A673 (cell line): ENCODE data around the gene CPNE9.

Experiments
- EZH2 ChIP-seq: fragments of 200-600 bp; sonication (generic); IDR thresholded peaks from 2 replicates; pipeline ENCODE4 v1.6.1; 2017; ENCODE audit warnings: borderline replicate concordance, low read depth, mild to moderate bottlenecking, mixed read lengths, antibody characterized with exemption, low read length; ENCODE audit not compliant: poor library complexity, severe bottlenecking
- TF ChIP-seq, protein P1 (sequence below): fragments of 300-800, 200-600 bp; sonication (generic); conservative IDR thresholded peaks from 2 replicates; pipeline ENCODE4 v1.5.1; 2017; ENCODE audit warnings: low read depth, mild to moderate bottlenecking, antibody characterized with exemption, low read length, moderate library complexity, mixed read lengths

DNA sequence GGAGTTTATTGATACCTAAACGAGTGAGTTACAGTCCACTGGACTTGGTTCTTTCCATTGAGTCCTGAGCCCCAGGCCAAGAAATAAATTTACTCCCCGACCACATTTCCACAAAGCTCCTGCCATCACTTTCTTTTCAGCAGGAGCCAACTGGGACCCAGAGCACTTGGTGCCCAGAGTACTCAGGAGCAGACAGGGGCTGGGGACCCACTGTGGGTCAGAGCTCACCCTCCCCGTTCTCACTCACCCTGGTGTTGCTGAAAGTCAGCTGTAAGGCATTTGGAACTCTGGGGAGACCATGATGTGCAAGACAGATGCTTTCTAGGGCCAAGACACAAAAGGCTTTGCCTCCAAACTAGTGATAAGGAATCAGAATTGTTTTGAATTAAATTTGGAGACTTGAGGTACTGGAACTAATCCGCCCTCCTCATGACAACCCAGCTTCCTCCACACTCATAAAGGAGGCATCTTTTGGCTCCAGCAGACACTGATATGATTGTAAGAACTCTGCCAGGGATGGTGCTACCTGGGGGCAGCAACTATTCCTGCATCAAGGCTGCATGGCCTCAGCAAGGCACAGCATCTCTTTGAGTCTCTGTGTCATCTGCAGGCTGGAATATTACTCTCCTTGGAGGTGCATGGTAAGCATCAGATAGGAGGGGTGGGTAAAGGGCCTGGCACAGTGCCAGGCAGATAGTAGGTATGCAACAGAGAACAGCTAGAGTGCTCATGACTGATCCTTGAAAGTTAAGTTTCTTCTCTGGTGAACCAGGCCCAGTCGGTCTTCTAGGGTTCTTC is 73.5 kb downstream of the CPNE9 start:
- TF ChIP-seq, protein P1, sequence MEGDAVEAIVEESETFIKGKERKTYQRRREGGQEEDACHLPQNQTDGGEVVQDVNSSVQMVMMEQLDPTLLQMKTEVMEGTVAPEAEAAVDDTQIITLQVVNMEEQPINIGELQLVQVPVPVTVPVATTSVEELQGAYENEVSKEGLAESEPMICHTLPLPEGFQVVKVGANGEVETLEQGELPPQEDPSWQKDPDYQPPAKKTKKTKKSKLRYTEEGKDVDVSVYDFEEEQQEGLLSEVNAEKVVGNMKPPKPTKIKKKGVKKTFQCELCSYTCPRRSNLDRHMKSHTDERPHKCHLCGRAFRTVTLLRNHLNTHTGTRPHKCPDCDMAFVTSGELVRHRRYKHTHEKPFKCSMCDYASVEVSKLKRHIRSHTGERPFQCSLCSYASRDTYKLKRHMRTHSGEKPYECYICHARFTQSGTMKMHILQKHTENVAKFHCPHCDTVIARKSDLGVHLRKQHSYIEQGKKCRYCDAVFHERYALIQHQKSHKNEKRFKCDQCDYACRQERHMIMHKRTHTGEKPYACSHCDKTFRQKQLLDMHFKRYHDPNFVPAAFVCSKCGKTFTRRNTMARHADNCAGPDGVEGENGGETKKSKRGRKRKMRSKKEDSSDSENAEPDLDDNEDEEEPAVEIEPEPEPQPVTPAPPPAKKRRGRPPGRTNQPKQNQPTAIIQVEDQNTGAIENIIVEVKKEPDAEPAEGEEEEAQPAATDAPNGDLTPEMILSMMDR: no peak
- no peak for TF ChIP-seq EZH2
